H9 (cell line): Measurements from ENCODE around the gene NUDT4. TPM values are rescaled to one million over a fixed set of nuclear protein-coding genes. Genes with fewer than 3 reads are reported as not detected.

ENCODE experiments used
- DNase-seq: peaks from one replicate; pipeline ENCODE4 v3.0.0-alpha.2; 2017
- H2AFZ ChIP-seq: one replicate; pipeline ENCODE4 v1.6.1; 2013; ENCODE audit warnings: mild to moderate bottlenecking, low read length, control low read depth, moderate library complexity
- H2AK5ac ChIP-seq: 2 replicates; pipeline ENCODE4 v1.6.1; 2013; ENCODE audit warnings: low read length, control low read depth, mixed read lengths; ENCODE audit not compliant: insufficient read length
- H2BK120ac ChIP-seq: one replicate; pipeline ENCODE4 v1.6.1; 2013; ENCODE audit warnings: low read depth, mild to moderate bottlenecking, low read length, control low read depth, inconsistent platforms; ENCODE audit not compliant: poor library complexity, severe bottlenecking
- H2BK12ac ChIP-seq: 2 replicates; pipeline ENCODE4 v1.6.1; 2013; ENCODE audit warnings: low read length, control low read depth, mixed read lengths, low read depth; ENCODE audit not compliant: insufficient read length
- H2BK15ac ChIP-seq: 2 replicates; pipeline ENCODE4 v1.6.1; 2013; ENCODE audit warnings: low read depth, low read length, control low read depth
- H2BK20ac ChIP-seq: one replicate; pipeline ENCODE4 v1.6.1; 2013; ENCODE audit warnings: low read depth, mild to moderate bottlenecking, low read length, control low read depth, inconsistent platforms; ENCODE audit not compliant: poor library complexity, severe bottlenecking
- H2BK5ac ChIP-seq: 2 replicates; pipeline ENCODE4 v1.6.1; 2013; ENCODE audit warnings: low read length, control low read depth, mixed read lengths; ENCODE audit not compliant: insufficient read length
- H3K14ac ChIP-seq: 2 replicates; pipeline ENCODE4 v1.6.1; 2013; ENCODE audit warnings: low read length, control low read depth; ENCODE audit not compliant: insufficient read depth
- H3K18ac ChIP-seq: 2 replicates; pipeline ENCODE4 v1.6.1; 2013; ENCODE audit warnings: low read depth, mild to moderate bottlenecking, mixed read lengths, low read length, control low read depth; ENCODE audit not compliant: insufficient read length
- H3K23ac ChIP-seq: 2 replicates; pipeline ENCODE4 v1.6.1; 2013; ENCODE audit warnings: low read length, control low read depth, mixed read lengths, low read depth; ENCODE audit not compliant: insufficient read length
- H3K23me2 ChIP-seq: 2 replicates; pipeline ENCODE4 v1.6.1; 2013; ENCODE audit warnings: low read depth, mild to moderate bottlenecking, mixed read lengths, low read length, control low read depth; ENCODE audit not compliant: insufficient read length, poor library complexity, severe bottlenecking
- H3K27ac ChIP-seq: 2 replicates; pipeline ENCODE4 v1.5.1; 2013; ENCODE audit warnings: low read length, control low read depth, mixed read lengths, low read depth; ENCODE audit not compliant: insufficient read length
- H3K27me3 ChIP-seq: 2 replicates; pipeline ENCODE4 v1.6.1; 2013; ENCODE audit warnings: low read length, control low read depth, inconsistent platforms; ENCODE audit not compliant: insufficient read depth
- H3K4ac ChIP-seq: 2 replicates; pipeline ENCODE4 v1.6.1; 2013; ENCODE audit warnings: low read depth, mild to moderate bottlenecking, control low read depth, inconsistent platforms, low read length, moderate library complexity
- H3K4me1 ChIP-seq: 2 replicates; pipeline ENCODE4 v1.6.1; 2013; ENCODE audit warnings: low read length, control low read depth, inconsistent platforms; ENCODE audit not compliant: insufficient read depth
- H3K4me2 ChIP-seq: 2 replicates; pipeline ENCODE4 v1.6.1; 2013; ENCODE audit warnings: low read length, control low read depth, mixed read lengths; ENCODE audit not compliant: insufficient read length, insufficient read depth
- H3K56ac ChIP-seq: 2 replicates; pipeline ENCODE4 v1.6.1; 2013; ENCODE audit warnings: low read depth, mild to moderate bottlenecking, mixed read lengths, low read length, control low read depth; ENCODE audit not compliant: insufficient read length
- H3K79me1 ChIP-seq: 2 replicates; pipeline ENCODE4 v1.6.1; 2013; ENCODE audit warnings: low read depth, mild to moderate bottlenecking, moderate library complexity, low read length, control low read depth, inconsistent platforms; ENCODE audit not compliant: insufficient read depth, poor library complexity, severe bottlenecking
- H3K79me2 ChIP-seq: 2 replicates; pipeline ENCODE4 v1.6.1; 2013; ENCODE audit warnings: low read length, control low read depth, inconsistent platforms; ENCODE audit not compliant: insufficient read depth
- H3K9ac ChIP-seq: 2 replicates; pipeline ENCODE4 v1.6.1; 2013; ENCODE audit warnings: low read length, control low read depth, mixed read lengths; ENCODE audit not compliant: insufficient read length; ENCODE audit errors: extremely low read depth
- H3K9me3 ChIP-seq: one replicate; pipeline ENCODE4 v1.6.1; 2013; ENCODE audit warnings: low read depth, low read length, inconsistent platforms; ENCODE audit not compliant: control insufficient read depth
- H3T11ph ChIP-seq: one replicate; pipeline ENCODE4 v1.6.1; 2013; ENCODE audit warnings: mild to moderate bottlenecking, low read length, control low read depth, inconsistent platforms
- H4K20me1 ChIP-seq: one replicate; pipeline ENCODE4 v1.6.1; 2013; ENCODE audit not compliant: control insufficient read depth, insufficient read length, insufficient read depth
- H4K5ac ChIP-seq: 2 replicates; pipeline ENCODE4 v1.6.1; 2013; ENCODE audit warnings: low read depth, mild to moderate bottlenecking, mixed read lengths, low read length, control low read depth; ENCODE audit not compliant: insufficient read length
- H4K8ac ChIP-seq: replicated peaks from 2 replicates; pipeline ENCODE4 v1.6.1; 2013; ENCODE audit warnings: low read length, control low read depth, mixed read lengths, low read depth; ENCODE audit not compliant: insufficient read length
- H4K91ac ChIP-seq: 2 replicates; pipeline ENCODE4 v1.6.1; 2013; ENCODE audit warnings: low read depth, mild to moderate bottlenecking, moderate library complexity, mixed read lengths, low read length, control low read depth; ENCODE audit not compliant: insufficient read length
- H3K27ac Mint-ChIP-seq, 3 experiments: 2 replicates in 2 of 3; 3 replicates in 1 of 3; pipeline ENCODE4 v1.8.0; 2020 to 2021; ENCODE audit warnings: mixed read lengths in 3 of 3, mild to moderate bottlenecking in 1 of 3, moderate library complexity in 1 of 3
- H3K27me3 Mint-ChIP-seq: 2 replicates; pipeline ENCODE4 v1.8.0; 2021; ENCODE audit warnings: low read depth, mild to moderate bottlenecking, moderate library complexity, mixed read lengths
- H3K36me3 Mint-ChIP-seq, 3 experiments: 2 replicates in 2 of 3; 3 replicates in 1 of 3; pipeline ENCODE4 v1.8.0; 2020 to 2021; ENCODE audit warnings: low read depth in 3 of 3, mixed read lengths in 3 of 3; ENCODE audit not compliant: insufficient read depth in 1 of 3
- H3K4me1 Mint-ChIP-seq, 2 experiments: 2 replicates each; pipeline ENCODE4 v1.8.0; 2020; ENCODE audit warnings: mixed read lengths in 2 of 2
- H3K4me3 Mint-ChIP-seq, 2 experiments: 2 replicates in 1 of 2; 3 replicates in 1 of 2; pipeline ENCODE4 v1.8.0; 2020 to 2021; ENCODE audit warnings: mild to moderate bottlenecking in 2 of 2, mixed read lengths in 2 of 2, moderate library complexity in 1 of 2
- H3K9me3 Mint-ChIP-seq, 2 experiments: 2 replicates in 1 of 2; 3 replicates in 1 of 2; pipeline ENCODE4 v1.8.0; 2020; ENCODE audit warnings: mild to moderate bottlenecking in 2 of 2, mixed read lengths in 2 of 2, moderate library complexity in 1 of 2
- WGBS: extraction: QIAGEN DNeasy Blood & Tissue Kit; methylation state at CpG from one replicate; pipeline ENCODE4 v1.1.7; 2013; ENCODE audit warnings: missing lambda C conversion rate, low lambda C conversion rate, mixed read lengths; ENCODE audit not compliant: insufficient read length; ENCODE audit errors: extremely low coverage; 5-methylcytosine and 5-hydroxymethylcytosine counted together
- total RNA-seq: library from RNA; stranded (reverse); gene quantifications from 2 replicates; pipeline ENCODE4 v1.2.1, GENCODE V29; 2021
- TF ChIP-seq, protein P1 (sequence below): fragments of 200-600 bp; sonication (generic); conservative IDR thresholded peaks from 3 replicates; pipeline ENCODE4 v1.8.0; 2021; ENCODE audit warnings: antibody characterized with exemption, mild to moderate bottlenecking

Gene NUDT4
- total RNA-seq, 1 experiment from 2014 or later = 40.6 TPM

DNA sequence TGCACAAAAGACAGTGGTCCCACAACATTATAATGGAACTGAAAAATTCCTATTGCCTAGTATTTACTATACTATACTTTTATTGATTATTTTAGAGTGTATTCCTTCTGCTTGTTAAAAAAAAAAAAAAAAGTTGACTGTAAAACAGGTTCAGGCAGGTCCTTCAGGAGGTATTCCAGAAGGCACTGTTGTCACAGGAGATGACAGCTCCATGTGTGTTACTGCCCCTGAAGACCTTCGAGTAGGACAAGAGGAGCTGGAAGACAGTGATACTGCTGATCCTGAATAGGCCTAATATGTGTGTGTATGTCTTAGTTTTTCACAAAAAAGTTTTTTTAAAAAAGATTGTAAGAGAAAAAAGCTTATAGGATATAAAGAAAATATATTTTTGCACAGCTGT, 51.7 kb downstream of the NUDT4 start:
- Mint-ChIP-seq H3K36me3 (peaks cover 1 to 7% (median 2%) of the 10 kb centered on the region in 3 experiments; a peak in 4 of 7 replicates), H3K9me3 (no peaks in the 10 kb centered on the region), H3K27ac (no peak overlapping the region; a peak in 1 of 7 replicates), H3K4me3 (no peak overlapping the region), H3K27me3 (no peaks in the 10 kb centered on the region), H3K4me1 (peaks cover 27 to 29% of the 10 kb centered on the region in 2 experiments)
- Histone ChIP-seq H2BK12ac (no peak overlapping the region), H2AFZ (no peak overlapping the region), H3T11ph (no peak overlapping the region), H3K79me2 (peaks cover 75% of the 10 kb centered on the region; the same call in 1 of the 2 replicates), H3K14ac (no peak overlapping the region), H4K5ac (no peak overlapping the region), H3K27ac (no peak overlapping the region), H2AK5ac (no peak overlapping the region), H2BK15ac (no peak overlapping the region), H3K4ac (no peak overlapping the region), H2BK120ac (no peak overlapping the region), H2BK5ac (no peak overlapping the region), H3K23me2 (no peaks in the 10 kb centered on the region), H4K20me1 (no peaks in the 10 kb centered on the region), H2BK20ac (no peak overlapping the region), H4K91ac (no peak overlapping the region), H3K79me1 (peaks cover 4% of the 10 kb centered on the region), H3K9me3 (no peaks in the 10 kb centered on the region), H4K8ac (no peak overlapping the region), H3K4me2 (no peak overlapping the region), H3K23ac (no peak overlapping the region), H3K18ac (no peak overlapping the region), H3K9ac (no peak overlapping the region), H3K4me1 (peaks cover 4% of the 10 kb centered on the region), H3K56ac (no peak overlapping the region), H3K27me3 (no peaks in the 10 kb centered on the region)
- TF ChIP-seq, protein P1, sequence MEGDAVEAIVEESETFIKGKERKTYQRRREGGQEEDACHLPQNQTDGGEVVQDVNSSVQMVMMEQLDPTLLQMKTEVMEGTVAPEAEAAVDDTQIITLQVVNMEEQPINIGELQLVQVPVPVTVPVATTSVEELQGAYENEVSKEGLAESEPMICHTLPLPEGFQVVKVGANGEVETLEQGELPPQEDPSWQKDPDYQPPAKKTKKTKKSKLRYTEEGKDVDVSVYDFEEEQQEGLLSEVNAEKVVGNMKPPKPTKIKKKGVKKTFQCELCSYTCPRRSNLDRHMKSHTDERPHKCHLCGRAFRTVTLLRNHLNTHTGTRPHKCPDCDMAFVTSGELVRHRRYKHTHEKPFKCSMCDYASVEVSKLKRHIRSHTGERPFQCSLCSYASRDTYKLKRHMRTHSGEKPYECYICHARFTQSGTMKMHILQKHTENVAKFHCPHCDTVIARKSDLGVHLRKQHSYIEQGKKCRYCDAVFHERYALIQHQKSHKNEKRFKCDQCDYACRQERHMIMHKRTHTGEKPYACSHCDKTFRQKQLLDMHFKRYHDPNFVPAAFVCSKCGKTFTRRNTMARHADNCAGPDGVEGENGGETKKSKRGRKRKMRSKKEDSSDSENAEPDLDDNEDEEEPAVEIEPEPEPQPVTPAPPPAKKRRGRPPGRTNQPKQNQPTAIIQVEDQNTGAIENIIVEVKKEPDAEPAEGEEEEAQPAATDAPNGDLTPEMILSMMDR = no peak
- no CpG with 5 or more reads among the region's 1 CpG for WGBS
- DNase-seq = no peak
